Activated CD4-positive, alpha-beta T cell treated with anti-CD3 and anti-CD28 coated beads for 1 hour (primary cell): ENCODE measurements around the gene SLC30A2.
"Not testable (repeated sequence)": the region's sequence is repeated elsewhere in the genome, so short reads cannot be mapped to it uniquely, and the experiment has no call there.

ENCODE experiments used
- DNase-seq: peaks from one replicate; pipeline ENCODE4 v3.0.0-alpha.2; 2020

SLC30A2 gene

GRCh38 chr1:26045722-26046245, at the start of gene SLC30A2:
SLC30A2 (minus strand) TSS chr1:26046118; CDS start chr1:26045896, 222 bp downstream.
- DNase-seq: no peak

GRCh38 chr1:26094677-26095383, 48.9 kb upstream of the SLC30A2 start:
- DNase-seq: no peak

GRCh38 chr1:26094076-26094669, 48.3 kb upstream of the SLC30A2 start:
- DNase-seq: no peak

- DNase-seq: not testable (repeated sequence)
Measured at GRCh38 chr1:26093569-26093968, 47.7 kb upstream of the SLC30A2 start.

GRCh38 chr1:26092422-26092821, 46.5 kb upstream of the SLC30A2 start:
- DNase-seq: no peak

GRCh38 chr1:26090893-26091292, 45.0 kb upstream of the SLC30A2 start:
- no peak for DNase-seq

- DNase-seq: no peak
Measured at GRCh38 chr1:26089125-26089524, 43.2 kb upstream of the SLC30A2 start.

GRCh38 chr1:26084844-26085243, 38.9 kb upstream of the SLC30A2 start:
- DNase-seq: no peak

GRCh38 chr1:26084091-26084561, 38.2 kb upstream of the SLC30A2 start:
- no peak for DNase-seq

- no peak for DNase-seq
Measured at GRCh38 chr1:26083208-26083607, 37.3 kb upstream of the SLC30A2 start.

GRCh38 chr1:26082020-26082350, 36.1 kb upstream of the SLC30A2 start:
- DNase-seq: no peak

- no peak for DNase-seq
Measured at GRCh38 chr1:26081267-26082019, 35.5 kb upstream of the SLC30A2 start.

GRCh38 chr1:26079960-26080814, 34.3 kb upstream of the SLC30A2 start:
- DNase-seq: no peak

- no peak for DNase-seq
Measured at GRCh38 chr1:26079178-26079563, 33.3 kb upstream of the SLC30A2 start.

GRCh38 chr1:26078286-26079177, 32.6 kb upstream of the SLC30A2 start:
- no peak for DNase-seq

GRCh38 chr1:26077524-26077923, 31.6 kb upstream of the SLC30A2 start:
- DNase-seq: no peak

GRCh38 chr1:26075421-26076144, 29.7 kb upstream of the SLC30A2 start:
- no peak for DNase-seq

GRCh38 chr1:26072305-26072704, 26.4 kb upstream of the SLC30A2 start:
- no peak for DNase-seq

GRCh38 chr1:26070963-26071342, 25.0 kb upstream of the SLC30A2 start:
- DNase-seq: no peak

GRCh38 chr1:26070296-26070962, 24.5 kb upstream of the SLC30A2 start:
- DNase-seq: no peak

GRCh38 chr1:26069941-26070295, 24.0 kb upstream of the SLC30A2 start:
- DNase-seq: no peak
